OCI-LY1 (cell line): ENCODE results near the gene SERPINA1.
"Not testable (repeated sequence)": the region's sequence is repeated elsewhere in the genome, so short reads cannot be mapped to it uniquely, and the experiment has no call there.

Source experiments
- H2AFZ ChIP-seq: fragments of 200-600 bp; sonication (generic), shearing (Covaris generic); 2 replicates; pipeline ENCODE4 v1.6.0; 2014; ENCODE audit warnings: antibody characterized with exemption, mild to moderate bottlenecking, low read length
- H3F3A ChIP-seq: fragments of 200-600 bp; sonication (generic), shearing (Covaris generic); 2 replicates; pipeline ENCODE4 v1.6.0; 2014; ENCODE audit warnings: mild to moderate bottlenecking, antibody characterized with exemption, low read length, moderate library complexity; ENCODE audit not compliant: insufficient read depth
- H3K27ac ChIP-seq: fragments of 200-600 bp; sonication (generic); 2 replicates; pipeline ENCODE4 v1.5.1; 2014; ENCODE audit warnings: low read length, mixed run types, mild to moderate bottlenecking, low read depth; ENCODE audit not compliant: poor library complexity, severe bottlenecking
- H3K27me3 ChIP-seq: fragments of 200-600 bp; sonication (generic); 2 replicates; pipeline ENCODE4 v1.6.0; 2014; ENCODE audit warnings: antibody characterized with exemption, mild to moderate bottlenecking, low read length, moderate library complexity; ENCODE audit not compliant: insufficient read depth
- H3K36me3 ChIP-seq: fragments of 200-600 bp; sonication (generic); 2 replicates; pipeline ENCODE4 v1.6.1; 2014; ENCODE audit warnings: mild to moderate bottlenecking, antibody characterized with exemption, low read length, moderate library complexity, mixed read lengths; ENCODE audit not compliant: insufficient read depth
- H3K4me1 ChIP-seq: fragments of 200-600 bp; sonication (generic); 2 replicates; pipeline ENCODE4 v1.5.1; 2014; ENCODE audit warnings: mild to moderate bottlenecking, low read length, moderate library complexity; ENCODE audit not compliant: insufficient read depth, severe bottlenecking
- H3K4me2 ChIP-seq: fragments of 200-600 bp; sonication (generic), shearing (Covaris generic); 2 replicates; pipeline ENCODE4 v1.6.1; 2014; ENCODE audit warnings: low read length
- H3K4me3 ChIP-seq: fragments of 200-600 bp; sonication (generic); 2 replicates; pipeline ENCODE4 v1.5.1; 2014; ENCODE audit warnings: low read length, low read depth, mild to moderate bottlenecking, mixed read lengths; ENCODE audit not compliant: poor library complexity, severe bottlenecking
- H3K79me2 ChIP-seq: fragments of 200-600 bp; shearing (Covaris generic); 2 replicates; pipeline ENCODE4 v1.6.1; 2016; ENCODE audit warnings: mixed run types, low read length, mixed read lengths; ENCODE audit not compliant: insufficient read depth
- H3K9ac ChIP-seq: fragments of 200-600 bp; sonication (generic), shearing (Covaris generic); 2 replicates; pipeline ENCODE4 v1.6.1; 2014; ENCODE audit warnings: mild to moderate bottlenecking, low read length, mixed read lengths
- H3K9me2 ChIP-seq: fragments of 200-600 bp; sonication (generic), shearing (Covaris generic); 2 replicates; pipeline ENCODE4 v1.6.1; 2014; ENCODE audit warnings: low read depth, mild to moderate bottlenecking, low read length, mixed read lengths
- H3K9me3 ChIP-seq: fragments of 200-600 bp; shearing (Covaris generic); 2 replicates; pipeline ENCODE4 v1.6.1; 2014; ENCODE audit warnings: low read length, mixed read lengths
- H4K20me1 ChIP-seq: fragments of 200-600 bp; sonication (generic), shearing (Covaris generic); 2 replicates; pipeline ENCODE4 v1.6.0; 2016; ENCODE audit warnings: mild to moderate bottlenecking, low read length; ENCODE audit not compliant: insufficient read depth
- CTCF ChIP-seq: fragments of 200-600 bp; sonication (generic), shearing (Covaris generic); IDR thresholded peaks from 2 replicates; pipeline ENCODE4 v1.5.1; 2017; ENCODE audit warnings: mild to moderate bottlenecking, antibody characterized with exemption, low read length, moderate library complexity, mixed read lengths
- EZH2 ChIP-seq: fragments of 200-600 bp; sonication (generic), shearing (Covaris generic); IDR thresholded peaks from 2 replicates; pipeline ENCODE4 v1.8.0; 2017; ENCODE audit warnings: borderline replicate concordance, mixed run types, mild to moderate bottlenecking, antibody characterized with exemption, low read length, moderate library complexity, mixed read lengths

SERPINA1 gene

DNA sequence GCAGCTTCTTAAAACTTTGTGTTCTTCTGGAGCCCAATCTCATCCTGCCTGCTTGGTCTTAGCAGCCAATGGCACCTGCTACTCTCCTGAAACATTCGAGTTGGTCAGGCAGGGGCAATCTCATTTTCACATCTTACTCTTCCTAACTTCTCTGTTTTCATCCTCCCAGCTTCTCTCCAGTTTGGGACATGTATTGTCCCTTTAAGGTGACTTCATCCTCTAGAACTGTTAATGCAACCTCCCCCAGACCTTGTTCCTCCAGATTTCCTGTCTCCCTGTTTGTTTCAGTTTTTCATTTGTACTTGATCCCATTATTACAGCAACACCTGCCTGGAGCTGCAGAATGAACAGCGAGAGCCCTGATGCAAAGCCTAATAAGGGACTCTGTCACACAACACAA, 32.9 kb upstream of the SERPINA1 start:
- no peaks in the 10 kb centered on the region for H3K27me3 ChIP-seq
- H3K9me3 ChIP-seq, result no peaks in the 10 kb centered on the region
- no peak for TF ChIP-seq EZH2
- no peak for TF ChIP-seq CTCF
- H3K4me2 ChIP-seq, result no peak overlapping the region
- H3K4me1 ChIP-seq, result no peaks in the 10 kb centered on the region
- no peak overlapping the region for H3K27ac ChIP-seq
- no peaks in the 10 kb centered on the region for H3K9me2 ChIP-seq
- H4K20me1 ChIP-seq, result no peaks in the 10 kb centered on the region
- H2AFZ ChIP-seq, result no peak overlapping the region
- H3F3A ChIP-seq, result no peaks in the 10 kb centered on the region
- H3K4me3 ChIP-seq, result no peak overlapping the region
- H3K79me2 ChIP-seq, result no peaks in the 10 kb centered on the region
- H3K36me3 ChIP-seq, result no peaks in the 10 kb centered on the region
- H3K9ac ChIP-seq, result no peak overlapping the region

GRCh38 chr14:94417497-94418205, 29.2 kb upstream of the SERPINA1 start:
- H3K4me2 ChIP-seq, H3K27me3 ChIP-seq, H3K9me3 ChIP-seq, H3K27ac ChIP-seq, H3K9me2 ChIP-seq, H3K4me3 ChIP-seq, H3K36me3 ChIP-seq, H2AFZ ChIP-seq, H3K9ac ChIP-seq, H3F3A ChIP-seq, H3K4me1 ChIP-seq, H3K79me2 ChIP-seq, H4K20me1 ChIP-seq: not testable (repeated sequence)

GRCh38 chr14:94412671-94413638, 24.6 kb upstream of the SERPINA1 start:
- Histone ChIP-seq H3K79me2 (no peaks in the 10 kb centered on the region), H3F3A (no peaks in the 10 kb centered on the region), H3K4me3 (no peak overlapping the region), H3K36me3 (no peaks in the 10 kb centered on the region), H3K4me2 (no peak overlapping the region), H2AFZ (no peak overlapping the region), H3K4me1 (no peaks in the 10 kb centered on the region), H4K20me1 (no peaks in the 10 kb centered on the region), H3K9me2 (no peaks in the 10 kb centered on the region), H3K27ac (no peak overlapping the region), H3K9me3 (no peaks in the 10 kb centered on the region), H3K9ac (no peak overlapping the region), H3K27me3 (no peaks in the 10 kb centered on the region)
- TF ChIP-seq EZH2 (no peak), CTCF (peak; percentile 52; the same call in 1 of the 2 replicates)
